HepG2 (cell line): ENCODE results near the gene RAC3. TPM values are rescaled to one million over a fixed set of nuclear protein-coding genes. Genes with fewer than 3 reads are reported as not detected.

Source experiments
- CHD4 ChIP-seq: fragments of 200-600 bp; sonication (generic); IDR thresholded peaks from 2 replicates; pipeline ENCODE4 v1.7.0; 2017; ENCODE audit warnings: mild to moderate bottlenecking, low read length, borderline replicate concordance
- KAT2B ChIP-seq: fragments of 150-350 bp; IDR thresholded peaks from 2 replicates; pipeline ENCODE4 v1.6.1; 2014; ENCODE audit warnings: low read depth, low read length, borderline replicate concordance
- KDM5B ChIP-seq: sonication (generic); formaldehyde crosslinking; IDR thresholded peaks from 2 replicates; pipeline ENCODE4 v1.4.0; 2020; ENCODE audit warnings: missing genetic modification reagents, mild to moderate bottlenecking, borderline replicate concordance
- NR2C2 ChIP-seq: sonication (generic); formaldehyde crosslinking; IDR thresholded peaks from 2 replicates; pipeline ENCODE4 v1.4.0; 2020; ENCODE audit warnings: missing genetic modification reagents, mild to moderate bottlenecking, moderate library complexity, borderline replicate concordance
- RBFOX2 ChIP-seq: fragments of 200-400 bp; formaldehyde crosslinking; IDR thresholded peaks from 2 replicates; pipeline ENCODE4 v1.6.1; 2017; ENCODE audit warnings: low read depth, mild to moderate bottlenecking, low read length
- SMARCE1 ChIP-seq: fragments of 450-650 bp; IDR thresholded peaks from 2 replicates; pipeline ENCODE4 v1.6.1; 2017; ENCODE audit warnings: borderline replicate concordance
- SRSF1 ChIP-seq: fragments of 200-400 bp; formaldehyde crosslinking; optimal IDR thresholded peaks from 2 replicates; pipeline ENCODE3; 2017; ENCODE audit warnings: mild to moderate bottlenecking, low read depth, low read length, moderate library complexity
- THYN1 ChIP-seq: sonication (generic); formaldehyde crosslinking; IDR thresholded peaks from 2 replicates; pipeline ENCODE4 v1.8.1; 2023; ENCODE audit warnings: low read depth, mild to moderate bottlenecking, moderate library complexity, missing genetic modification reagents, borderline replicate concordance
- WIZ ChIP-seq: sonication (generic); formaldehyde crosslinking; IDR thresholded peaks from 2 replicates; pipeline ENCODE4 v1.5.1; 2020; ENCODE audit warnings: mild to moderate bottlenecking, missing genetic modification reagents
- ZBTB7A ChIP-seq: sonication (generic); formaldehyde crosslinking; IDR thresholded peaks from 2 replicates; pipeline ENCODE4 v1.8.0; 2022; ENCODE audit warnings: mild to moderate bottlenecking, missing genetic modification reagents
- ZNF253 ChIP-seq: sonication (generic); formaldehyde crosslinking; IDR thresholded peaks from 2 replicates; pipeline ENCODE4 v1.8.0; 2022; ENCODE audit warnings: mild to moderate bottlenecking, missing genetic modification reagents, borderline replicate concordance
- ZNF326 ChIP-seq: sonication (generic); formaldehyde crosslinking; IDR thresholded peaks from 2 replicates; pipeline ENCODE4 v1.4.0; 2020; ENCODE audit warnings: missing genetic modification reagents, borderline replicate concordance
- ZNF329 ChIP-seq: sonication (generic); formaldehyde crosslinking; IDR thresholded peaks from 2 replicates; pipeline ENCODE4 v1.9.0; 2021; ENCODE audit warnings: low read depth, mild to moderate bottlenecking, missing genetic modification reagents
- ZNF468 ChIP-seq: sonication (generic); formaldehyde crosslinking; IDR thresholded peaks from 2 replicates; pipeline ENCODE4 v1.8.0; 2022; ENCODE audit warnings: mild to moderate bottlenecking, moderate library complexity, missing genetic modification reagents
- ZNF629 ChIP-seq: sonication (generic); formaldehyde crosslinking; conservative IDR thresholded peaks from 2 replicates; pipeline ENCODE4 v1.5.0; 2020; ENCODE audit warnings: missing genetic modification reagents
- ZNF772 ChIP-seq: sonication (generic); formaldehyde crosslinking; IDR thresholded peaks from 2 replicates; pipeline ENCODE4 v1.5.0; 2020; ENCODE audit warnings: mild to moderate bottlenecking, missing genetic modification reagents
- ZNF780A ChIP-seq: sonication (generic); formaldehyde crosslinking; IDR thresholded peaks from 2 replicates; pipeline ENCODE4 v1.8.0; 2022; ENCODE audit warnings: mild to moderate bottlenecking, missing genetic modification reagents, moderate library complexity
- ZSCAN21 ChIP-seq: sonication (generic); formaldehyde crosslinking; IDR thresholded peaks from 2 replicates; pipeline ENCODE4 v1.8.0; 2022; ENCODE audit warnings: mild to moderate bottlenecking, missing genetic modification reagents, moderate library complexity, borderline replicate concordance
- polyA plus RNA-seq, 8 experiments: library from polyadenylated mRNA; depleted of rRNA in 3 of 8; stranded (reverse) in 7 of 8; unstranded in 1 of 8; fragments of >200 nt; fragmentation: Illumina TruSeq in 4 of 8; extraction: Trizol in 4 of 8; gene quantifications; 2 replicates each; pipeline versions ENCODE4 v1.2.1 to v1.2.3, GENCODE V29; 2011 to 2016; ENCODE audit warnings: low read depth in 4 of 8, missing spikeins in 1 of 8, mixed read lengths in 1 of 8; ENCODE audit not compliant: insufficient read depth in 1 of 8
- total RNA-seq, 5 experiments: library from RNA; depleted of rRNA; stranded (reverse); fragments of >200 nt; fragmentation: Illumina TruSeq; extraction: Trizol; gene quantifications; 2 replicates each; pipeline ENCODE4 v1.2.3, GENCODE V29; 2016; ENCODE audit warnings: low read depth in 1 of 5
- TF ChIP-seq, protein P1 (sequence below): sonication (generic); formaldehyde crosslinking; conservative IDR thresholded peaks from 2 replicates; pipeline ENCODE4 v1.8.0; 2022; ENCODE audit warnings: missing genetic modification reagents
- TF ChIP-seq, protein P2 (sequence below), 2 experiments: sonication (generic) in 1 of 2; formaldehyde crosslinking in 1 of 2; IDR thresholded peaks; 2 replicates each; pipeline versions ENCODE4 v1.4.0 to v1.6.1; 2018 to 2020; ENCODE audit warnings: missing genetic modification reagents in 2 of 2, borderline replicate concordance in 1 of 2, low read depth in 1 of 2, mild to moderate bottlenecking in 1 of 2, missing biosample characterization in 1 of 2
- TF ChIP-seq, protein P3 (sequence below): sonication (generic); formaldehyde crosslinking; IDR thresholded peaks from 2 replicates; pipeline ENCODE4 v1.4.0; 2020; ENCODE audit warnings: missing genetic modification reagents, borderline replicate concordance
- TF ChIP-seq, protein P4 (sequence below): sonication (generic); formaldehyde crosslinking; IDR thresholded peaks from 2 replicates; pipeline ENCODE4 v1.5.0; 2020; ENCODE audit warnings: missing genetic modification reagents

The RAC3 gene
- total and polyA plus RNA-seq, 2 of the 13 experiments (the other 11 are each of a cell fraction or from before 2014, with no cell fraction given), result 10.5 to 21.3 TPM

DNA sequence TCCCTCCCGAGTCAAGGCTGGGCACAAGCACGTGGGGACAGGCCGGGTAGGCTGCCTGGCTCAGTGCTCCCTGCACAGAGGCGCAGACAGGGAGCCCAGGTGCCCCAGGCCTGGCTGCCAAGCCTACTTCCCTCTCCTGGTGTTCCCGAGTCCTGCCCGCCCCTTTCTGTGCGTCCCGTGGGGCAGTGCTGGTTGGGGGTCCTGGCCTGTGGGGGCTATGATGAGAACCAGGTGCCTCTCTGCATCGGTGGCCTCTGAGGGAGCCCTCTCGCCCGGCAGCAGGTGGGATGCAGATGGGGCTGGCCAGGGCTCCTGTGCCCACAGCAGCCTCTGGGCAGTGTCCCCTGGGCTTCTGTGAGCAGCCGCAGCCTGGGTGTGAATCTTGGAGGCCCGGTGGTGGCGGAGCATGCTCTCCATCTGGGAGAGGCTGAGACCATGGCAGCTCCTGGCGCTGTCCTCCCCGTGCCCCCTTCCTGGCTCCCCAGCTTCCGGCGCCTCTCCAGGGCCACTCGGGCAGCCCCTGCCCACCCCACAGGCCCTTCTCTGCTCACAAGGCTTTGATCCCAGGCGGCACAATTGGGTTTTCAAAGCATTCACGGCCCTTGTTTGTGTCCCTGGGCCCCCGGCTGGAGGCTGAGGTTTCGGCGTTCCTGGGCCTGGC, 16.0 kb upstream of the RAC3 start (continued):
- TF ChIP-seq, protein P1, sequence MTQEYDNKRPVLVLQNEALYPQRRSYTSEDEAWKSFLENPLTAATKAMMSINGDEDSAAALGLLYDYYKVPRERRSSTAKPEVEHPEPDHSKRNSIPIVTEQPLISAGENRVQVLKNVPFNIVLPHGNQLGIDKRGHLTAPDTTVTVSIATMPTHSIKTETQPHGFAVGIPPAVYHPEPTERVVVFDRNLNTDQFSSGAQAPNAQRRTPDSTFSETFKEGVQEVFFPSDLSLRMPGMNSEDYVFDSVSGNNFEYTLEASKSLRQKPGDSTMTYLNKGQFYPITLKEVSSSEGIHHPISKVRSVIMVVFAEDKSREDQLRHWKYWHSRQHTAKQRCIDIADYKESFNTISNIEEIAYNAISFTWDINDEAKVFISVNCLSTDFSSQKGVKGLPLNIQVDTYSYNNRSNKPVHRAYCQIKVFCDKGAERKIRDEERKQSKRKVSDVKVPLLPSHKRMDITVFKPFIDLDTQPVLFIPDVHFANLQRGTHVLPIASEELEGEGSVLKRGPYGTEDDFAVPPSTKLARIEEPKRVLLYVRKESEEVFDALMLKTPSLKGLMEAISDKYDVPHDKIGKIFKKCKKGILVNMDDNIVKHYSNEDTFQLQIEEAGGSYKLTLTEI (CRISPR knock-in tag), result no peak
- no peak for TF ChIP-seq ZNF253 (CRISPR knock-in tag)
- TF ChIP-seq, protein P2, sequence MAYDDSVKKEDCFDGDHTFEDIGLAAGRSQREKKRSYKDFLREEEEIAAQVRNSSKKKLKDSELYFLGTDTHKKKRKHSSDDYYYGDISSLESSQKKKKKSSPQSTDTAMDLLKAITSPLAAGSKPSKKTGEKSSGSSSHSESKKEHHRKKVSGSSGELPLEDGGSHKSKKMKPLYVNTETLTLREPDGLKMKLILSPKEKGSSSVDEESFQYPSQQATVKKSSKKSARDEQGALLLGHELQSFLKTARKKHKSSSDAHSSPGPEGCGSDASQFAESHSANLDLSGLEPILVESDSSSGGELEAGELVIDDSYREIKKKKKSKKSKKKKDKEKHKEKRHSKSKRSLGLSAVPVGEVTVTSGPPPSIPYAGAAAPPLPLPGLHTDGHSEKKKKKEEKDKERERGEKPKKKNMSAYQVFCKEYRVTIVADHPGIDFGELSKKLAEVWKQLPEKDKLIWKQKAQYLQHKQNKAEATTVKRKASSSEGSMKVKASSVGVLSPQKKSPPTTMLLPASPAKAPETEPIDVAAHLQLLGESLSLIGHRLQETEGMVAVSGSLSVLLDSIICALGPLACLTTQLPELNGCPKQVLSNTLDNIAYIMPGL (CRISPR knock-in tag; IDR thresholded peaks at IDR 0.05; ENCODE audit: borderline replicate concordance in 1 of 2, low read depth in 1 of 2), result no peak
- TF ChIP-seq KAT2B, result no peak
- no peak for TF ChIP-seq CHD4
- TF ChIP-seq ZNF326 (CRISPR knock-in tag), result peak; percentile 85; the same call in 1 of the 2 replicates
- TF ChIP-seq ZNF468 (CRISPR knock-in tag), result no peak
- 0 out of 2 replicates have a peak, but pooled peaks have one; percentile 14 for TF ChIP-seq ZSCAN21 (CRISPR knock-in tag)
- no peak for TF ChIP-seq ZNF629
- TF ChIP-seq ZNF329 (CRISPR knock-in tag), result no peak
- peak; percentile 75 for TF ChIP-seq RBFOX2
- TF ChIP-seq, protein P3, sequence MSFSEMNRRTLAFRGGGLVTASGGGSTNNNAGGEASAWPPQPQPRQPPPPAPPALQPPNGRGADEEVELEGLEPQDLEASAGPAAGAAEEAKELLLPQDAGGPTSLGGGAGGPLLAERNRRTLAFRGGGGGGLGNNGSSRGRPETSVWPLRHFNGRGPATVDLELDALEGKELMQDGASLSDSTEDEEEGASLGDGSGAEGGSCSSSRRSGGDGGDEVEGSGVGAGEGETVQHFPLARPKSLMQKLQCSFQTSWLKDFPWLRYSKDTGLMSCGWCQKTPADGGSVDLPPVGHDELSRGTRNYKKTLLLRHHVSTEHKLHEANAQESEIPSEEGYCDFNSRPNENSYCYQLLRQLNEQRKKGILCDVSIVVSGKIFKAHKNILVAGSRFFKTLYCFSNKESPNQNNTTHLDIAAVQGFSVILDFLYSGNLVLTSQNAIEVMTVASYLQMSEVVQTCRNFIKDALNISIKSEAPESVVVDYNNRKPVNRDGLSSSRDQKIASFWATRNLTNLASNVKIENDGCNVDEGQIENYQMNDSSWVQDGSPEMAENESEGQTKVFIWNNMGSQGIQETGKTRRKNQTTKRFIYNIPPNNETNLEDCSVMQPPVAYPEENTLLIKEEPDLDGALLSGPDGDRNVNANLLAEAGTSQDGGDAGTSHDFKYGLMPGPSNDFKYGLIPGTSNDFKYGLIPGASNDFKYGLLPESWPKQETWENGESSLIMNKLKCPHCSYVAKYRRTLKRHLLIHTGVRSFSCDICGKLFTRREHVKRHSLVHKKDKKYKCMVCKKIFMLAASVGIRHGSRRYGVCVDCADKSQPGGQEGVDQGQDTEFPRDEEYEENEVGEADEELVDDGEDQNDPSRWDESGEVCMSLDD (CRISPR knock-in tag), result peak; percentile 52; the same call in 1 of the 2 replicates
- TF ChIP-seq SMARCE1, result no peak
- TF ChIP-seq ZNF772 (CRISPR knock-in tag), result no peak
- TF ChIP-seq ZBTB7A (CRISPR knock-in tag), result no peak
- no peak for TF ChIP-seq ZNF780A (CRISPR knock-in tag)
- TF ChIP-seq KDM5B (CRISPR knock-in tag), result no peak
- TF ChIP-seq SRSF1, result peak; percentile 88
- no peak for TF ChIP-seq NR2C2
- TF ChIP-seq, protein P4, sequence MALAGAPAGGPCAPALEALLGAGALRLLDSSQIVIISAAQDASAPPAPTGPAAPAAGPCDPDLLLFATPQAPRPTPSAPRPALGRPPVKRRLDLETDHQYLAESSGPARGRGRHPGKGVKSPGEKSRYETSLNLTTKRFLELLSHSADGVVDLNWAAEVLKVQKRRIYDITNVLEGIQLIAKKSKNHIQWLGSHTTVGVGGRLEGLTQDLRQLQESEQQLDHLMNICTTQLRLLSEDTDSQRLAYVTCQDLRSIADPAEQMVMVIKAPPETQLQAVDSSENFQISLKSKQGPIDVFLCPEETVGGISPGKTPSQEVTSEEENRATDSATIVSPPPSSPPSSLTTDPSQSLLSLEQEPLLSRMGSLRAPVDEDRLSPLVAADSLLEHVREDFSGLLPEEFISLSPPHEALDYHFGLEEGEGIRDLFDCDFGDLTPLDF (CRISPR knock-in tag), result no peak
- no peak for TF ChIP-seq WIZ (CRISPR knock-in tag)
- TF ChIP-seq THYN1 (CRISPR knock-in tag), result no peak
